Epidermal melanocyte (primary cell): ENCODE results near the gene ARRDC1.
"Not testable (repeated sequence)": the region's sequence is repeated elsewhere in the genome, so short reads cannot be mapped to it uniquely, and the experiment has no call there.

Experiments used
- DNase-seq: peaks from one replicate; pipeline ENCODE4 v3.0.0; 2011; ENCODE audit warnings: low spot score; ENCODE audit not compliant: insufficient read length

The ARRDC1 gene

GRCh38 chr9:137605121-137606004 is at the start of gene ARRDC1:
TSS of gene ARRDC1 (plus strand) at chr9:137605686. CDS start at chr9:137605718, 32 bp downstream.
- peak; percentile 85 for DNase-seq

- no peak for DNase-seq
Observed at GRCh38 chr9:137556069-137556838, 49.2 kb upstream of the ARRDC1 start.

GRCh38 chr9:137558127-137558526 is 47.4 kb upstream of the ARRDC1 start:
- DNase-seq: no peak

- DNase-seq: no peak
Observed at GRCh38 chr9:137564134-137564533, 41.4 kb upstream of the ARRDC1 start.

GRCh38 chr9:137564817-137565411 is 40.6 kb upstream of the ARRDC1 start:
- no peak for DNase-seq

GRCh38 chr9:137568445-137568844 is 37.0 kb upstream of the ARRDC1 start:
- DNase-seq: not testable (repeated sequence)

- DNase-seq: no peak
Observed at GRCh38 chr9:137569609-137570203, 35.8 kb upstream of the ARRDC1 start.

- DNase-seq: no peak
Observed at GRCh38 chr9:137570566-137570965, 34.9 kb upstream of the ARRDC1 start.

- peak; percentile 8 for DNase-seq
Observed at GRCh38 chr9:137574192-137574591, 31.3 kb upstream of the ARRDC1 start.

- no peak for DNase-seq
Observed at GRCh38 chr9:137575364-137575715, 30.1 kb upstream of the ARRDC1 start.

GRCh38 chr9:137575716-137576411 is 29.6 kb upstream of the ARRDC1 start:
- DNase-seq: peak; percentile 12

- DNase-seq: peak; percentile 98
Observed at GRCh38 chr9:137578518-137579258, 26.8 kb upstream of the ARRDC1 start, which contains the start of gene DPH7. TSS of gene DPH7 (minus strand) at chr9:137578925. CDS start at chr9:137578777, 148 bp downstream.

- no peak for DNase-seq
Observed at GRCh38 chr9:137579259-137579604, 26.3 kb upstream of the ARRDC1 start.

GRCh38 chr9:137580209-137580953 is 25.1 kb upstream of the ARRDC1 start:
- DNase-seq: peak; percentile 15

GRCh38 chr9:137580954-137581322 is 24.5 kb upstream of the ARRDC1 start:
- DNase-seq: peak; percentile 8

- peak; percentile 3 for DNase-seq
Observed at GRCh38 chr9:137581361-137582285, 23.9 kb upstream of the ARRDC1 start.

- peak; percentile 7 for DNase-seq
Observed at GRCh38 chr9:137582286-137582860, 23.1 kb upstream of the ARRDC1 start.

GRCh38 chr9:137583347-137583746 is 22.1 kb upstream of the ARRDC1 start:
- no peak for DNase-seq
